GM19468 (cell line): ENCODE measurements around the gene HYAL4.
"Not testable (repeated sequence)": the region's sequence is repeated elsewhere in the genome, so short reads cannot be mapped to it uniquely, and the experiment has no call there.

ENCODE experiments used
- ATAC-seq: cut with Tn5 transposase; IDR thresholded peaks from one replicate; pipeline ENCODE4 v1.9.1; 2021; ENCODE audit warnings: mild to moderate bottlenecking, moderate library complexity, moderate number of reproducible peaks; ENCODE audit not compliant: unreplicated experiment; ENCODE audit errors: extremely low read depth

The HYAL4 gene

GRCh38 chr7:123888192-123888591 is 43.2 kb downstream of the HYAL4 start:
- no peak for ATAC-seq

- not testable (repeated sequence) for ATAC-seq
These were observed 49.8 kb downstream of the HYAL4 start for GRCh38 chr7:123894753-123895152.

- ATAC-seq: no peak
These were observed 56.1 kb downstream of the HYAL4 start for GRCh38 chr7:123901101-123901500.

- no peak for ATAC-seq
These were observed 60.7 kb downstream of the HYAL4 start for GRCh38 chr7:123905714-123906113.

- ATAC-seq: no peak
These were observed 71.3 kb downstream of the HYAL4 start for GRCh38 chr7:123916240-123916724.

DNA sequence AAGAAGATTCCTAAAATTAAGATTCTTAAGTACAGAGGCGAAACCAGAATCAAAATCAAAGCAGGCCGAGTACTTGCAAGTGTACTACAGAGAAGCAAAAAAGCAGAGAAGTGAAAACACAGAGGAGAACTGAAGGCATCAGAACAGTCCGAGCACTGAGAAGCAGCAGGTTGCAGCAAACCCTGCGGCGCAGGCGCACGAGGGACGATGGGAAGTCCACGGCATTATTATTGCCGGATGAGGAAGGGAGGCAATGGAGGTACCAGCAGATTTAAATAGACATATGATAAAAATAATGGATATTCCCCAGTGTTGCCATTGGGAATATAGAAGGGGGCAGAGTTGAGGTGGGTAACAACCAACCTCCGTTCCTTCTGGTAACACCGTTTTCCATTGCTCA is 72.9 kb downstream of the HYAL4 start:
- no peak for ATAC-seq

GRCh38 chr7:123918309-123918708 is 73.3 kb downstream of the HYAL4 start:
- no peak for ATAC-seq

DNA sequence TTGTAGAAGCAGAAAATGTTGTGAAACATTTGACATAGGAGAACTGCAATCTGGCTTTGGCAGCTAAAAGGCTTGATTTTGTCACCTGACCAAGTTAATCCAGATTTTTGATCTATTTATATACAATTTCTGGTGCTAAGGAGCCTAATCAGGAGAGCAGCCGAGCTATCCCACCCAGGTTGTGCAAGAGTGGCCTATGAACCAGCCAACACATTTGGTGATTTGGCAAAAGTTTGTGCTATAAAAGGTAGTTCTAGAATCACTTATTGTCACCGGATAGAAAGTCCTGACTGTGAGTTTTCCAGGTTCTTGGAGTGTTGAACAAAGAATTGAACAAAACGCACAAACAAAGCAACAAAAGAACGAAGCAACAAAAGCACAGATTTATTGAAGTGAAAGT is 78.6 kb downstream of the HYAL4 start:
- no peak for ATAC-seq

DNA sequence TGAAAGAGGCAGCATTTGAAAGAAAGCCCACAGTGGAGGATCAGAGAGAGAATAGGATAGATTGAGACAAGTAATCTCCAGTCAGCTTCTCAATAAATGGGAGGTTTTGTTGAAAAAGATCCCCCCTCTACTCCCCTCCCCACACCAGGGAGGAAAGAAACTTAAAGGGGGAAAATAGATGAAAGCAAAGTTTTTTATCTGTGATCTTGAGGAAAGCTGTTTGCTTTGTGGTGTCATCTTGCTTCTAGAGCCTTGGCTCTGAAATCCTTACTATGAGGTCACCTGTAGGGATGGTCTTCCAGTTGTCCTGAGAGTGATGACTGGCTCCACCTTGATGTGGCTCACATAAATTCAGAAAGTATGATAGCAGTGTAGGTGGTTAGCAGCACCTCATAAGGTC is 80.0 kb downstream of the HYAL4 start, which contains the start of gene SPAM1:
TSS of gene SPAM1 (plus strand) at position 301 of the 400 bp plus-strand sequence. CDS start 28,330 bp downstream, outside the sequence.
- ATAC-seq: no peak
